Endothelial cell of umbilical vein (primary cell): ENCODE results near the gene VAV3. TPM values are rescaled to one million over a fixed set of nuclear protein-coding genes. Genes with fewer than 3 reads are reported as not detected.

Experiments used
- BruUV-seq: library from RNA; stranded (reverse); fragments of 400-500 nt; replicated peaks from 2 replicates; lab custom pipeline; 2021; lab: Mats Ljungman, UMichigan
- CTCF ChIA-PET: fragments of 300-600, 350-600 bp; sonication (Branson Sonifier 250); formaldehyde crosslinking; loops from one replicate; lab custom pipeline; 2021; ENCODE audit warnings: antibody characterized with exemption, inconsistent platforms; lab: Charles Lee
- POLR2A ChIA-PET: fragments of 300-600, 350-600 bp; sonication (Branson Sonifier 250); formaldehyde crosslinking; loops from one replicate; lab custom pipeline; 2021; ENCODE audit warnings: antibody characterized with exemption, inconsistent platforms; lab: Charles Lee
- DNase-seq: peaks from one replicate; pipeline ENCODE4 v3.0.0-alpha.2; 2011; ENCODE audit warnings: low read depth, low spot score
- FAIRE-seq: peaks from 2 replicates; lab custom pipeline; 2011; peaks lifted over from hg19 to GRCh38; lab: Jason Lieb, UNC
- H2AFZ ChIP-seq: 2 replicates; pipeline ENCODE4 v1.6.0; 2012; ENCODE audit warnings: low read depth, low read length, control low read depth, inconsistent platforms
- H3K27ac ChIP-seq: 2 replicates; pipeline ENCODE4 v1.5.1; 2011; ENCODE audit warnings: low read depth, mild to moderate bottlenecking, control low read depth, low read length, moderate library complexity; ENCODE audit not compliant: insufficient read depth
- H3K27me3 ChIP-seq, 2 experiments: 2 replicates each; pipeline versions ENCODE4 v1.6.0 to v1.6.1; 2011; ENCODE audit warnings: low read length in 2 of 2, mixed read lengths in 1 of 2; ENCODE audit not compliant: control insufficient read depth in 2 of 2, insufficient read depth in 2 of 2
- H3K36me3 ChIP-seq, 2 experiments: 2 replicates in 1 of 2; 3 replicates in 1 of 2; pipeline ENCODE4 v1.5.1; 2011; ENCODE audit warnings: low read length in 2 of 2, mild to moderate bottlenecking in 1 of 2, moderate library complexity in 1 of 2; ENCODE audit not compliant: control insufficient read depth in 2 of 2, insufficient read depth in 2 of 2; ENCODE audit errors: extremely low read depth in 1 of 2
- H3K4me1 ChIP-seq: 3 replicates; pipeline ENCODE4 v1.5.1; 2011; ENCODE audit warnings: mild to moderate bottlenecking, low read length; ENCODE audit not compliant: control insufficient read depth, insufficient read depth; ENCODE audit errors: extremely low read depth
- H3K4me2 ChIP-seq: 2 replicates; pipeline ENCODE4 v1.6.1; 2011; ENCODE audit warnings: low read length, control low read depth, mixed read lengths; ENCODE audit not compliant: insufficient read depth
- H3K4me3 ChIP-seq, 3 experiments: fragments of 200-600 bp in 1 of 3; sonication (generic), shearing (Covaris generic) in 1 of 3; replicated peaks in 1 of 3; 2 replicates each; pipeline ENCODE4 v1.5.1; 2011 to 2016; ENCODE audit warnings: control low read depth in 3 of 3, low read length in 3 of 3, mild to moderate bottlenecking in 2 of 3, inconsistent platforms in 1 of 3, low read depth in 1 of 3, moderate library complexity in 1 of 3; ENCODE audit not compliant: insufficient read depth in 1 of 3
- H3K79me2 ChIP-seq: 2 replicates; pipeline ENCODE4 v1.6.0; 2012; ENCODE audit warnings: low read length, inconsistent platforms; ENCODE audit not compliant: control insufficient read depth, insufficient read depth
- H3K9ac ChIP-seq: replicated peaks from 2 replicates; pipeline ENCODE3; 2011; ENCODE audit warnings: low read length, control low read depth; ENCODE audit not compliant: insufficient read depth; ENCODE audit errors: extremely low read depth
- H3K9me1 ChIP-seq: replicated peaks from 3 replicates; pipeline ENCODE4 v1.6.0; 2011; ENCODE audit warnings: mild to moderate bottlenecking, low read length; ENCODE audit not compliant: control insufficient read depth, insufficient read depth; ENCODE audit errors: extremely low read depth
- H3K9me3 ChIP-seq: replicated peaks from 2 replicates; pipeline ENCODE4 v1.5.1; 2012; ENCODE audit warnings: low read length, inconsistent platforms; ENCODE audit not compliant: control insufficient read depth, insufficient read depth
- H4K20me1 ChIP-seq: replicated peaks from 2 replicates; pipeline ENCODE3; 2011; ENCODE audit warnings: mild to moderate bottlenecking, low read length; ENCODE audit not compliant: control insufficient read depth, insufficient read depth; ENCODE audit errors: extremely low read depth
- EZH2 ChIP-seq: IDR thresholded peaks from 2 replicates; pipeline ENCODE4 v1.6.1; 2012; ENCODE audit warnings: borderline replicate concordance, low read depth, mild to moderate bottlenecking, moderate library complexity, low read length, inconsistent platforms; ENCODE audit not compliant: severe bottlenecking
- FOS ChIP-seq: IDR thresholded peaks from 2 replicates; pipeline ENCODE4 v1.6.1; 2011; ENCODE audit warnings: mild to moderate bottlenecking, low read length, moderate library complexity, borderline replicate concordance; ENCODE audit not compliant: insufficient read depth
- GATA2 ChIP-seq: IDR thresholded peaks from 2 replicates; pipeline ENCODE4 v1.7.0; 2011; ENCODE audit warnings: low read depth, mild to moderate bottlenecking, moderate library complexity, mixed read lengths, low read length; ENCODE audit not compliant: insufficient read length, insufficient read depth
- JUN ChIP-seq: IDR thresholded peaks from 2 replicates; pipeline ENCODE4 v1.6.1; 2011; ENCODE audit warnings: borderline replicate concordance, low read depth; ENCODE audit not compliant: insufficient read length, insufficient read depth
- MYC ChIP-seq: IDR thresholded peaks from one replicate; pipeline ENCODE4 v1.6.1; 2011; ENCODE audit warnings: mild to moderate bottlenecking, low read depth, low read length
- POLR2A ChIP-seq: IDR thresholded peaks from 2 replicates; pipeline ENCODE4 v1.6.1; 2012; ENCODE audit warnings: low read depth, mild to moderate bottlenecking, control low read depth, low read length
- POLR2AphosphoS5 ChIP-seq: IDR thresholded peaks from 2 replicates; pipeline ENCODE4 v1.6.1; 2012; ENCODE audit warnings: low read depth, mild to moderate bottlenecking, control low read depth, low read length, moderate library complexity; ENCODE audit not compliant: insufficient read depth
- dilution Hi-C: fragments of 300-500 bp; cut with MboI; formaldehyde crosslinking; loops from one replicate; pipeline ENCODE4 v1.15.0; 2019; ENCODE audit warnings: low sequenced_read_pairs; ENCODE audit not compliant: extremely low pct_ligation_motif_present
- intact Hi-C: fragments of 100-400 bp; cut with micrococcal nuclease; formaldehyde crosslinking; loops from one replicate; pipeline ENCODE4 v1.10.0; 2022
- polyA plus RNA-seq, 4 experiments: library from polyadenylated mRNA; depleted of rRNA in 3 of 4; stranded (reverse) in 3 of 4; unstranded in 1 of 4; fragments of >200 nt; gene quantifications; 2 replicates each; pipeline versions ENCODE4 v1.2.1 to v1.2.3, GENCODE V29; 2011 to 2012; ENCODE audit warnings: missing spikeins in 1 of 4
- total RNA-seq: library from RNA; stranded (reverse); gene quantifications from 2 replicates; pipeline ENCODE4 v1.2.3, GENCODE V29; 2021
- TF ChIP-seq, protein P1 (sequence below): IDR thresholded peaks from 2 replicates; pipeline ENCODE4 v1.6.1; 2011; ENCODE audit not compliant: insufficient read depth, insufficient read length
- TF ChIP-seq, protein P2 (sequence below), 2 donors: IDR thresholded peaks; 1 replicate in 1 of 2; 2 replicates in 1 of 2; pipeline ENCODE4 v1.5.1; 2011; ENCODE audit warnings: low read length in 2 of 2, mild to moderate bottlenecking in 2 of 2, moderate library complexity in 2 of 2, control low read depth in 1 of 2, inconsistent platforms in 1 of 2, low read depth in 1 of 2; ENCODE audit not compliant: insufficient read depth in 1 of 2; ENCODE audit errors: extremely low read depth in 1 of 2

The VAV3 gene
- total and polyA plus RNA-seq, 2 donors (not counting 3 experiments of a cell fraction or from before 2014, with no cell fraction given): 0.18 to 1.5 TPM

DNA sequence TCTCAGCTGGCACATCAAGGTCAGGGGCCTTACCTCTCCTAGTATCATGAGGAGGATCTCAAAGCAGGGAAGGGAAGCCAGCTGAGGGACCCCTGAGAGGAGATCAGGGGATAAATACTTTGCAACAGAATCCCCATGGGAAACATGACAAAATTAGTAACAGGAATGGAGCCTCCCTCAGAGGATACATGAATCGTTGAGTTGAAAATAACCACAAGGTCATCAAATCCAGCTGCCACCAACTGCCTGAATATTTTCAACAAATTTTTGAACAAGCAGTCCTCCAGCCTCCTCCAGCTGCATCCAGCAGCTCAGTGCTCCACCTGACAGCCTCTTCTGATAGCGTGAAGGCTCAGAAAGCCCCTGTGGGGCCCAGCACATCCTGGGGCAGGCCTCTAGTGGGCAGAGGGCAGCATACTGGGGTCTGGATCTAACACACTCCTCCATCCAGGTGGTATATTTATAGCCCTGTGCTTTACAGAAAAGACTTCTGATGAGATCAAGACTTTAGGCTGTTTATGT lies 419.9 kb downstream of the VAV3 start:
- ChIA-PET CTCF (no interaction called here), POLR2A (no interaction called here)
- dilution Hi-C loops: no loop called here
- Histone ChIP-seq H3K4me2 (no peak overlapping the region), H3K4me1 (no peaks in the 10 kb centered on the region), H4K20me1 (no peaks in the 10 kb centered on the region), H3K36me3 (no peaks in the 10 kb centered on the region), H2AFZ (no peak overlapping the region), H3K9me1 (no peaks in the 10 kb centered on the region), H3K79me2 (no peaks in the 10 kb centered on the region), H3K9me3 (no peaks in the 10 kb centered on the region), H3K27me3 (no peaks in the 10 kb centered on the region), H3K27ac (no peak overlapping the region), H3K9ac (no peak overlapping the region), H3K4me3 (no peak overlapping the region)
- DNase-seq (no peak), FAIRE-seq (no peak)
- intact Hi-C loops: no loop called here
- BruUV-seq: no TSS peak
- TF ChIP-seq FOS (no peak), EZH2 (no peak), MYC (no peak), JUN (no peak), GATA2 (no peak), POLR2AphosphoS5 (no peak), POLR2A (no peak)
- TF ChIP-seq, protein P1, sequence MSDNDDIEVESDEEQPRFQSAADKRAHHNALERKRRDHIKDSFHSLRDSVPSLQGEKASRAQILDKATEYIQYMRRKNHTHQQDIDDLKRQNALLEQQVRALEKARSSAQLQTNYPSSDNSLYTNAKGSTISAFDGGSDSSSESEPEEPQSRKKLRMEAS: no peak
- TF ChIP-seq, protein P2, sequence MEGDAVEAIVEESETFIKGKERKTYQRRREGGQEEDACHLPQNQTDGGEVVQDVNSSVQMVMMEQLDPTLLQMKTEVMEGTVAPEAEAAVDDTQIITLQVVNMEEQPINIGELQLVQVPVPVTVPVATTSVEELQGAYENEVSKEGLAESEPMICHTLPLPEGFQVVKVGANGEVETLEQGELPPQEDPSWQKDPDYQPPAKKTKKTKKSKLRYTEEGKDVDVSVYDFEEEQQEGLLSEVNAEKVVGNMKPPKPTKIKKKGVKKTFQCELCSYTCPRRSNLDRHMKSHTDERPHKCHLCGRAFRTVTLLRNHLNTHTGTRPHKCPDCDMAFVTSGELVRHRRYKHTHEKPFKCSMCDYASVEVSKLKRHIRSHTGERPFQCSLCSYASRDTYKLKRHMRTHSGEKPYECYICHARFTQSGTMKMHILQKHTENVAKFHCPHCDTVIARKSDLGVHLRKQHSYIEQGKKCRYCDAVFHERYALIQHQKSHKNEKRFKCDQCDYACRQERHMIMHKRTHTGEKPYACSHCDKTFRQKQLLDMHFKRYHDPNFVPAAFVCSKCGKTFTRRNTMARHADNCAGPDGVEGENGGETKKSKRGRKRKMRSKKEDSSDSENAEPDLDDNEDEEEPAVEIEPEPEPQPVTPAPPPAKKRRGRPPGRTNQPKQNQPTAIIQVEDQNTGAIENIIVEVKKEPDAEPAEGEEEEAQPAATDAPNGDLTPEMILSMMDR (IDR thresholded peaks at IDR 0.05; ENCODE audit: extremely low read depth in 1 of 2, insufficient read depth in 1 of 2, low read depth in 1 of 2, low read length in 2 of 2): no peak
